Osteoblast (primary cell): ENCODE data around the gene COL18A1. TPM values are rescaled to one million over a fixed set of nuclear protein-coding genes. Genes with fewer than 3 reads are reported as not detected.

ENCODE experiments used
- DNase-seq: peaks from one replicate; pipeline ENCODE4 v3.0.0; 2011; ENCODE audit warnings: low spot score, mixed read lengths; ENCODE audit not compliant: insufficient read length; ENCODE audit errors: missing footprints
- H2AFZ ChIP-seq: 2 replicates; pipeline ENCODE4 v1.6.0; 2011; ENCODE audit warnings: mild to moderate bottlenecking, low read length
- H3K27ac ChIP-seq: 2 replicates; pipeline ENCODE4 v1.5.1; 2011; ENCODE audit warnings: mild to moderate bottlenecking, low read depth, low read length, moderate library complexity
- H3K27me3 ChIP-seq: 2 replicates; pipeline ENCODE4 v1.6.0; 2012; ENCODE audit warnings: mild to moderate bottlenecking, control low read depth, inconsistent platforms, low read length, moderate library complexity; ENCODE audit not compliant: insufficient read depth
- H3K36me3 ChIP-seq: 2 replicates; pipeline ENCODE4 v1.5.1; 2011; ENCODE audit warnings: mild to moderate bottlenecking, low read length, control low read depth, moderate library complexity; ENCODE audit not compliant: insufficient read depth
- H3K4me1 ChIP-seq: 2 replicates; pipeline ENCODE4 v1.5.1; 2011; ENCODE audit warnings: mild to moderate bottlenecking, low read length, control low read depth, moderate library complexity; ENCODE audit not compliant: insufficient read depth
- H3K4me2 ChIP-seq: 2 replicates; pipeline ENCODE4 v1.6.0; 2011; ENCODE audit warnings: mild to moderate bottlenecking, low read length; ENCODE audit not compliant: insufficient read depth
- H3K4me3 ChIP-seq: fragments of 200-600 bp; sonication (generic); 3 replicates; pipeline ENCODE4 v1.5.1; 2012; ENCODE audit warnings: mild to moderate bottlenecking, low read length, inconsistent platforms; ENCODE audit not compliant: insufficient read depth
- H3K79me2 ChIP-seq: 2 replicates; pipeline ENCODE4 v1.6.0; 2012; ENCODE audit warnings: mild to moderate bottlenecking, low read length, control low read depth, inconsistent platforms; ENCODE audit not compliant: insufficient read depth
- H3K9me3 ChIP-seq: 2 replicates; pipeline ENCODE4 v1.5.1; 2011; ENCODE audit warnings: low read depth, low read length, control low read depth
- H4K20me1 ChIP-seq: 2 replicates; pipeline ENCODE4 v1.6.0; 2012; ENCODE audit warnings: mild to moderate bottlenecking, low read length, control low read depth; ENCODE audit not compliant: insufficient read depth
- total RNA-seq: library from RNA; depleted of rRNA; stranded (reverse); fragments of >200 nt; gene quantifications from 2 replicates; pipeline ENCODE4 v1.2.3, GENCODE V29; 2012
- TF ChIP-seq, protein P1 (sequence below): IDR thresholded peaks from 2 replicates; pipeline ENCODE4 v1.5.1; 2011; ENCODE audit warnings: mild to moderate bottlenecking, low read depth, low read length, moderate library complexity; ENCODE audit errors: extremely low read depth

The COL18A1 gene
- total RNA-seq, 1 donor = 8.3 TPM

DNA sequence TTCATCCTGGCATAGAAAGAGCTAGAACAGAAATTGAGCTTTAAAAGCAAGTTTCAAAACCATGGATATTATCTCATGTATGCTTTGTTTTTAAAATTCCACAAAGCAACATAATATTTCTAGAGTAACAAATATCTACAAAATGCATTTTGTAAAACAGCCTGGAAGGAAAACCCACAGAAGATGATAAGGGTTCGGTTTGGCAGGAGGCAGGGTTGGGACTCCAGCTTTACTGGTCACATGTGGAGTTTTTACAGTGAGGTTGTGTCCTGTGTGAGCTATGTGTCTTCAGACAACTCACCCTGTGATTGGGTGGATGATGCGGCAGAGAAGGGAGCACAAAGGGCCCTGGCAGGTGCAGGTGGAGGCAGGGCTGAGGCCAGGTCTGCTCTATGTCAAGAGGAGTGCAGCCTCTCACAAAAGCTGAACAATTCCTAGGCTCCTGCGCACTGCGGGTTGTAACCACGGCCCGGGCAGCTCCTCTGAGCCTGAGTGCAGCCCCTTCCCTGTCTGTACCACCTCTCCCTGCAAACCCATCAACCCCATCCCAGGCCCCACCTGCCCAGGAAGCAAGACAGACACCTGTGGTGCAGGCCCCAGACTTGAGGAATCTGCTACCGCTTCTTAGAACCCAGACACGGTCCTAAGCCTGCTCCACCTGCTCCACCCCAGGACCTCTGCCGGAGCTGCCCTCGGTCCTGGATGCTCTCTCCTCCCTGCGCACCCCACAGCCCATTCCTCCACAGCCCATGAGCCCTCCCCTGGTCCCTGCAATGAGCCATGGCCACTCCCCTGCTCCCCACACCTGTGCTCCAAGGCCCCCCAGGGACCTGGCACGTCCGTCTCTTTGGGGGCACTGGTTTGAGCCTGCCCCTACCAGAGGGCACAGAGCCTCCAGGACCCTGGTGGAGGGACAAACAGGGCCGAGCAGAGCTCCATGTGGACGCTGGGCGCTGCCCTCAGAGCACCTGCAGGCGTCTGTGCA is 2.8 kb upstream of the COL18A1 start:
- H3K27ac ChIP-seq = no peak overlapping the region
- H4K20me1 ChIP-seq = no peaks in the 10 kb centered on the region
- H3K79me2 ChIP-seq = no peaks in the 10 kb centered on the region
- TF ChIP-seq, protein P1, sequence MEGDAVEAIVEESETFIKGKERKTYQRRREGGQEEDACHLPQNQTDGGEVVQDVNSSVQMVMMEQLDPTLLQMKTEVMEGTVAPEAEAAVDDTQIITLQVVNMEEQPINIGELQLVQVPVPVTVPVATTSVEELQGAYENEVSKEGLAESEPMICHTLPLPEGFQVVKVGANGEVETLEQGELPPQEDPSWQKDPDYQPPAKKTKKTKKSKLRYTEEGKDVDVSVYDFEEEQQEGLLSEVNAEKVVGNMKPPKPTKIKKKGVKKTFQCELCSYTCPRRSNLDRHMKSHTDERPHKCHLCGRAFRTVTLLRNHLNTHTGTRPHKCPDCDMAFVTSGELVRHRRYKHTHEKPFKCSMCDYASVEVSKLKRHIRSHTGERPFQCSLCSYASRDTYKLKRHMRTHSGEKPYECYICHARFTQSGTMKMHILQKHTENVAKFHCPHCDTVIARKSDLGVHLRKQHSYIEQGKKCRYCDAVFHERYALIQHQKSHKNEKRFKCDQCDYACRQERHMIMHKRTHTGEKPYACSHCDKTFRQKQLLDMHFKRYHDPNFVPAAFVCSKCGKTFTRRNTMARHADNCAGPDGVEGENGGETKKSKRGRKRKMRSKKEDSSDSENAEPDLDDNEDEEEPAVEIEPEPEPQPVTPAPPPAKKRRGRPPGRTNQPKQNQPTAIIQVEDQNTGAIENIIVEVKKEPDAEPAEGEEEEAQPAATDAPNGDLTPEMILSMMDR = no peak
- no peaks in the 10 kb centered on the region for H3K36me3 ChIP-seq
- no peaks in the 10 kb centered on the region for H3K4me1 ChIP-seq
- H3K4me3 ChIP-seq = no peak overlapping the region
- no peak overlapping the region for H3K4me2 ChIP-seq
- peaks cover 39% of the 10 kb centered on the region for H3K27me3 ChIP-seq
- DNase-seq = no peak
- H2AFZ ChIP-seq = no peak overlapping the region
- peaks cover 2% of the 10 kb centered on the region for H3K9me3 ChIP-seq

DNA sequence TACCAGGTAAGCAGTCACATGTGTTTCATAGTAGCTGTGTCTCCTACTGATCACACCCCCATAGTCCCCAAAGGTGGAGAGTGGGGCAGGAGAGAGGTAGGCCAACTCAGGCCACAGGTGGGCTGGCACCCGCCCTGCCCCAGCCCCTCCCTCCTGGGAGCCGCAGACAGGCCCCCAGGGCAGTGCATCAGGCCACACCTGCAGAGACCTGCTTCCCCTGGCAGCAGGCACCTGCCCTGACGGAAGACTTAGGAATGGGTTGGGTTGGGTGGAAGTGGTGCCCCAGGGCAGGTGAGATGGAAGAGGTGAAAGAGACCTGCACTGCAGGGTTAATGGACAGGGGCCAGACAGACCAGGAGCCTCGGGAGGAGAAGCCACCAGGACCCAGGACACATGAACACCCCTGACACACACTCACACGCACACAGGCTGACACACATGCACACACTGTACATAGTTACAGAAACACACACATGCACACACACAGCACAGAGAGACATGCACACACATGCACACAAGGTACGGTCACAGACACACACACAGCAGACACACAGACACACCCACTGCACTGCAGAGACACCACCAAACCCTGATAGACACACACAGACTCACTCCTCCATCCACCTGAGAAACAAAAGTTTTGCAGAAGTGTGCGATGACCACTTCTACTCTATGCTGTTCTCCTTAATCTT is 1.7 kb upstream of the COL18A1 start:
- Histone ChIP-seq H3K4me2 (no peak overlapping the region), H3K79me2 (no peaks in the 10 kb centered on the region), H3K4me3 (no peak overlapping the region), H3K4me1 (no peaks in the 10 kb centered on the region), H3K9me3 (peaks cover 2% of the 10 kb centered on the region), H3K27me3 (peaks cover 32% of the 10 kb centered on the region), H4K20me1 (no peaks in the 10 kb centered on the region), H3K27ac (no peak overlapping the region), H2AFZ (no peak overlapping the region), H3K36me3 (no peaks in the 10 kb centered on the region)
- TF ChIP-seq, protein P1 = no peak
- peak; percentile 84 for DNase-seq

DNA sequence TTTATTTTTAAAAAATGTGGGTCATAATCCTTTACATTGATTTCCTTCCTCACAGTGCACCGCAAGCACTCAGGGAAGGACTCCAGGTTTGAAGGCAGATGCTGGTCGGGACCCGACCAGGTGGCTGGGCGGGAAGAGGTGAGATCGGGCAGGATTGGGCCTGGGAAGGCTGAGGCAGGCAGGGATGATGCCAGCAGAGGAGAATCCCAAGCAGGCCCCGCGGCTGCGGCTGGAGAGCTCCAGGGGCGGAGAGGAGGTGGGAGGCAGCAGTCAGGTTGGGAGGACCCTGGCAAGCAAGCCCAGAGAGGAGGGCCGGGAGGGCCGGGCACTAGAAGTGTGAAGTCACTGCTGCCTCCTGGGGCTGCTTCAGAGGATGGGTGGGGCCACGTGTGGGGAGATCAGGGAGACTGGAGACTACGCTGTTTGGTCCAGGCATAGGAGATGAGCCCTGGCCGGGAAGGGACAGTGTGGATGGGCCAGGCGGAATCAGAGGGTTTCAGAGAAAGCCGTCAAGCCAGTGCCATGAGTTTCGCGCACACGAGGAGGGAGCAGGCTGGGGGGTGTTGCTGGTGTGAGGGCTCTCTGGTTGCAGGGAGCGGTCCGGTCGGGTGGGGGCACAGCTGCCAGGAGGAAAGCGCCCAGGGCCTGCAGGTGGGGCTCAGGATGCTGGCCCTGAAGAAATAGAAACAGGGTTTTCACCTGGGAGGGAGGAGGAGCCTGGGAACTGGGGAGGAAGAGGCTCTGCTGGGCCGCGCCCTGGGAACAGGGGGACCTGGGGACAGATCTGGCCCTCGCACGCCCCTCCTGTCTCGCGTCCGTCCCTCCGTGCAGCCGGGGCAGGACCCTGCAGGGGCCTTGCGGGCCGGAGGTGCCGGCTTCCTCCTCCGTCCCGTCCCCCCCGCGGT is 888 bp upstream of the COL18A1 start:
- H3K4me1 ChIP-seq = no peaks in the 10 kb centered on the region
- H3K4me2 ChIP-seq = peak overlapping the region; percentile 53
- H4K20me1 ChIP-seq = no peaks in the 10 kb centered on the region
- no peaks in the 10 kb centered on the region for H3K79me2 ChIP-seq
- H3K36me3 ChIP-seq = no peaks in the 10 kb centered on the region
- H2AFZ ChIP-seq = no peak overlapping the region
- H3K27me3 ChIP-seq = peaks cover 32% of the 10 kb centered on the region
- peak overlapping the region; percentile 33 for H3K4me3 ChIP-seq
- TF ChIP-seq, protein P1 = no peak
- H3K27ac ChIP-seq = no peak overlapping the region
- peaks cover 2% of the 10 kb centered on the region for H3K9me3 ChIP-seq
- DNase-seq = peak; percentile 93
